Left lung (tissue), 10 donors: ENCODE data around the gene SNX30. TPM values are rescaled to one million over a fixed set of nuclear protein-coding genes. Genes with fewer than 3 reads are reported as not detected.

Source experiments
- ATAC-seq: fragments of 200-7000 bp; cut with Tn5 transposase; one replicate; pipeline ENCODE4 v1.9.1; 2020; ENCODE audit warnings: moderate library complexity
- DNase-seq, 4 donors: peaks; one replicate each; pipeline ENCODE4 v3.0.0-alpha.2; 2013 to 2020
- H3K27ac ChIP-seq, 2 donors: fragments of 200-600 bp; sonication (generic) in 1 of 2; one replicate each; pipeline versions ENCODE4 v1.5.0 to v1.8.0; 2020 to 2021
- H3K27me3 ChIP-seq, 2 donors: fragments of 200-600 bp; sonication (generic) in 1 of 2; one replicate each; pipeline versions ENCODE4 v1.5.0 to v1.8.0; 2020 to 2021
- H3K36me3 ChIP-seq, 2 donors: fragments of 200-600 bp; sonication (generic) in 1 of 2; one replicate each; pipeline versions ENCODE4 v1.5.0 to v1.8.0; 2020 to 2021
- H3K4me1 ChIP-seq, 2 donors: fragments of 200-600 bp; one replicate each; pipeline ENCODE4 v1.8.0; 2021
- H3K4me3 ChIP-seq, 2 donors: fragments of 200-600 bp; sonication (generic) in 1 of 2; one replicate each; pipeline versions ENCODE4 v1.5.0 to v1.8.0; 2020 to 2021; ENCODE audit warnings: mild to moderate bottlenecking in 1 of 2
- H3K9me3 ChIP-seq, 2 donors: fragments of 200-600 bp; sonication (generic) in 1 of 2; one replicate each; pipeline versions ENCODE4 v1.5.0 to v1.8.0; 2020 to 2021
- intact Hi-C, 2 donors: fragments of 100-400 bp; cut with DNase I; formaldehyde crosslinking; loops; one replicate each; pipeline versions ENCODE4 v1.11.2 to v1.14.2; 2022
- polyA plus RNA-seq, 6 donors: library from polyadenylated mRNA; unstranded; fragments of 120-200 nt; gene quantifications; one replicate each; pipeline ENCODE4 v1.2.1, GENCODE V29; 2013; ENCODE audit not compliant: insufficient read length in 6 of 6
- total RNA-seq, 2 donors: library from RNA; stranded (reverse); fragmentation: NEBNext Ultra II Directional; extraction: Animal tissue kit (Norgen Biotek cat#: 25700); gene quantifications; one replicate each; pipeline ENCODE4 v1.2.1, GENCODE V29; 2021
- TF ChIP-seq, protein P1 (sequence below), 2 donors: fragments of 200-600 bp; sonication (generic) in 1 of 2; IDR thresholded peaks; one replicate each; pipeline versions ENCODE4 v1.5.0 to v1.8.0; 2021; ENCODE audit warnings: antibody characterized with exemption in 2 of 2
- donor health status: DM: no; HTN: yes; CAD: no.
- donor health status: DM: no; HTN: no; CAD: no.

SNX30 gene
- total and polyA plus RNA-seq, 8 donors: 22.4 to 69.4 (median 34.6) TPM

DNA sequence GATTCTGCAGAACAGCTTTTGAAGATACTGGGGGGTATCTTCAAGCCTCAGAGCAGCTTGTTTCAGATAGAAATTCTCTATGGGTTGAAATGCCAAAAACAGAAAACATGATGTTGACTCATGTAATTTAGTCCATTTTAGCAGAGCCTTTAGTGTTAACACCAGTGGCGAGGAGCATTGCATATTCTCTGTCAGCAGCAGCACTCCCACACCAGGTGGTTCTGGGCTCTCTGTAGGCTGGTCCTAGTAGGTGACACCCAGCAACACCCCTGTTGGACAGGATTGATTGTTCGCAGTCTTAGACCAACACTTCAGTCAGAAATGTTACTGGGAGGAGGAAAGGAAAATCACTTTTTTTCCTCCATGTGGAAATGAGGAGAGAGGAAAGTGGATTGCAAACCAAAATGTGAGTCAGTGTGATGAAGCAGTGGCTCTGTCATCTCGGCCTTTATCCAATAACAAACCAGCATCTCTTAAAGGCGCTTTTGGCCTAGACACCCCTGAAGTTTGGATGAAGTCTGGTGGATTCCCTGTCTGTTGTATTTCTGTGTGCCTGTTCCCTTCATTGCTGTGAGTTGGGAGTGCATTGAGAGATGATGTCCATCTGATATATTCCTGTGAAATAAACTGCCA, 123.3 kb downstream of the SNX30 start:
- TF ChIP-seq, protein P1, sequence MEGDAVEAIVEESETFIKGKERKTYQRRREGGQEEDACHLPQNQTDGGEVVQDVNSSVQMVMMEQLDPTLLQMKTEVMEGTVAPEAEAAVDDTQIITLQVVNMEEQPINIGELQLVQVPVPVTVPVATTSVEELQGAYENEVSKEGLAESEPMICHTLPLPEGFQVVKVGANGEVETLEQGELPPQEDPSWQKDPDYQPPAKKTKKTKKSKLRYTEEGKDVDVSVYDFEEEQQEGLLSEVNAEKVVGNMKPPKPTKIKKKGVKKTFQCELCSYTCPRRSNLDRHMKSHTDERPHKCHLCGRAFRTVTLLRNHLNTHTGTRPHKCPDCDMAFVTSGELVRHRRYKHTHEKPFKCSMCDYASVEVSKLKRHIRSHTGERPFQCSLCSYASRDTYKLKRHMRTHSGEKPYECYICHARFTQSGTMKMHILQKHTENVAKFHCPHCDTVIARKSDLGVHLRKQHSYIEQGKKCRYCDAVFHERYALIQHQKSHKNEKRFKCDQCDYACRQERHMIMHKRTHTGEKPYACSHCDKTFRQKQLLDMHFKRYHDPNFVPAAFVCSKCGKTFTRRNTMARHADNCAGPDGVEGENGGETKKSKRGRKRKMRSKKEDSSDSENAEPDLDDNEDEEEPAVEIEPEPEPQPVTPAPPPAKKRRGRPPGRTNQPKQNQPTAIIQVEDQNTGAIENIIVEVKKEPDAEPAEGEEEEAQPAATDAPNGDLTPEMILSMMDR (IDR thresholded peaks at IDR 0.05): no peak
- Histone ChIP-seq H3K27me3 (no peaks in the 10 kb centered on the region), H3K4me3 (no peak overlapping the region), H3K36me3 (peaks cover 0 to 54% of the 10 kb centered on the region in 2 donors), H3K27ac (no peak overlapping the region), H3K4me1 (peaks cover 0 to 2% of the 10 kb centered on the region in 2 donors), H3K9me3 (no peaks in the 10 kb centered on the region)
- ATAC-seq (no peak), DNase-seq (no peak)
- intact Hi-C loops: no loop called here

DNA sequence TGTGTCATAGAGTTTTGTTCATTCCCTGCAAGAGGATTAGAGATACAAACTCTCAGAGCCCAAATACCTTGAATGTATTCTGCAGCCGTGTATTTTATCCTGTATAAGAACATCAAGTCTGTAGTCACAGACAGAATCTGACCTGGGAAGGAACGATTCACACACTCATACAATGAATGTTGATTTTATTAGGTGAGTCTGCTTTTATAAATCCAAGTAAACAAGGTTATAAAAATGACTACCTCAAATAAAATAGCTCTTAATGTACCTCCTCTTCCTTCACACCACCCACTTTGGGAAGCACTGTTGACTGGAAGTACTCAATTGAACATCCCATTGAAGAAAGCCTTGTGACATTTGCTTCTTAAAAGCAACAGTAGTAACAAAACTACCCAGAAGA, 128.2 kb downstream of the SNX30 start:
- DNase-seq: no peak
- Histone ChIP-seq H3K27ac (no peak overlapping the region), H3K4me3 (no peak overlapping the region), H3K4me1 (no peaks in the 10 kb centered on the region), H3K36me3 (peaks cover 0 to 52% of the 10 kb centered on the region in 2 donors), H3K27me3 (no peaks in the 10 kb centered on the region), H3K9me3 (no peaks in the 10 kb centered on the region)
- TF ChIP-seq, protein P1 (IDR thresholded peaks at IDR 0.05): no peak
- ATAC-seq: peak; percentile 26
- intact Hi-C loops: no loop called here

DNA sequence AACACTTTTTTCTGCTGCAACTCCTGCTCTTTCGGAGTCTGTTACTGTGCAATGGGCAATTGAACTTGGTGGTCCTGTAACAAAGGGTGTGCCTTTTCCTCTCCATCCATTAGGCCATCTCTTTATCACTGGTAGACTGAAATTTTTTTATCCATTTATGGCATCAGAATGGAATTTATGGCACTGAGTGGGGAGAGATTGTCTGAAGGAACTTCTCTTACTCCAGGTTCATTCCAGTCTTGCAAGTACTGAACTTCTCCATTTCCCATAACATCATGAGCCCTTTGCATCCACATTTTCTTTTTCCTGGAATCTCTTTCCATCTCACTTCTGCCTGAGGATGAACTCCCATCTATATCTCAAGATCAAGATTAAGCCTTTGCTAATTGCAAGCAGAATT, 130.1 kb downstream of the SNX30 start:
- H3K4me3 ChIP-seq: no peak overlapping the region
- H3K27me3 ChIP-seq: no peaks in the 10 kb centered on the region
- ATAC-seq: no peak
- no peaks in the 10 kb centered on the region for H3K9me3 ChIP-seq
- TF ChIP-seq, protein P1 (IDR thresholded peaks at IDR 0.05): no peak
- no peak for DNase-seq
- intact Hi-C loops: no loop called here
- no peaks in the 10 kb centered on the region for H3K4me1 ChIP-seq
- no peak overlapping the region for H3K27ac ChIP-seq
- peaks cover 0 to 45% of the 10 kb centered on the region in 2 donors for H3K36me3 ChIP-seq

DNA sequence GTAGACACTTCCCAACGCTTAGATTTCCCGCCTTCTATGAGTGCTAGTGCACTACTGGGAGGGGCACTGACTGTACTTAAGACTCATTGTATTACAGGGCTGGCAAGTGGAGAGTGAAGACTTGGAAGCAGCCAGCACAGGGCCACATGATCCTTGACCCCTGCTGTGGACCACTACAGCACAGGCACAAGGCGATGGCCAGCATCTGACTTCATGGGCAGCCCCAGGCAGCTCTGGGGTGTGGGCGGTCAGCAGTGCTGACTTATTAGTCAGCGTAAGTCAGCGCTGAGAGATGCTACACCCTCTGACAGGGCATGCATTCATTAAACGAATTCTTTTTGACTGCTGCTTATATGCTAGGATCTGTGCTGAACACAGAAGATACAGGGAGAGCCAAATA, 130.8 kb downstream of the SNX30 start:
- H3K36me3 ChIP-seq: peaks cover 0 to 38% of the 10 kb centered on the region in 2 donors
- no peak overlapping the region for H3K4me3 ChIP-seq
- no peaks in the 10 kb centered on the region for H3K4me1 ChIP-seq
- DNase-seq (no peak), ATAC-seq (no peak)
- no peak overlapping the region for H3K27ac ChIP-seq
- TF ChIP-seq, protein P1 (IDR thresholded peaks at IDR 0.05): no peak
- H3K9me3 ChIP-seq: no peaks in the 10 kb centered on the region
- intact Hi-C loops: no loop called here
- H3K27me3 ChIP-seq: no peaks in the 10 kb centered on the region

DNA sequence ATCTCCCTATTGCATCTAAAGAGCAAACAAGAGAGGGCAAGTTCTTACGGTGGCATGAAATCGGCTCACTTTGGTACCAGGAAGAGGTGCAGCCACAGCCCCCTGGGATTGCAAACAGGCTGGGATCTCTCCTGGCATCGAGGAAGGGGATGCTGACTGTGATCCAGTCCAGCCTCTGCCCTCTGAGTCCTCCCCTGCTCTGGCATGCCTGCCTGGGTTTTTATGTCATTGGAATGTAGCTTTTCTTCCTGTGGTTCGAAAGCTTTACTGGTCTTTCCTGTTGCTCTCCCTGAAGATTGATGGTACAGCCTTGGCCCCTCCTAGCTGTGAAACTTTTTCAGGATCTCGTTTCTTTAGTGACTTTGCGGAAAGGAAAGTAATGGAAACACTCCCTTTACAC, 133.5 kb downstream of the SNX30 start:
- ATAC-seq (peak; percentile 9), DNase-seq (peak in 1 of 4 donors; percentile 41)
- H3K27me3 ChIP-seq: no peaks in the 10 kb centered on the region
- intact Hi-C loops: no loop called here
- TF ChIP-seq, protein P1 (IDR thresholded peaks at IDR 0.05): no peak
- H3K4me1 ChIP-seq: no peaks in the 10 kb centered on the region
- H3K36me3 ChIP-seq: peaks cover 0 to 20% of the 10 kb centered on the region in 2 donors
- H3K9me3 ChIP-seq: no peaks in the 10 kb centered on the region
- H3K4me3 ChIP-seq: no peak overlapping the region
- H3K27ac ChIP-seq: no peak overlapping the region
